A549 (cell line): ENCODE results near the gene ADCYAP1R1.

Source experiments
- CBX8 ChIP-seq: fragments of 200-600 bp; sonication (generic); IDR thresholded peaks from 2 replicates; pipeline ENCODE4 v1.6.1; 2016
- FOSL2 ChIP-seq, 2 experiments: fragments of 450-650 bp in 1 of 2; fragments of >200 bp in 1 of 2; sonication (Bioruptor Twin) in 1 of 2; formaldehyde crosslinking; IDR thresholded peaks; 2 replicates each; pipeline versions ENCODE4 v1.5.0 to v1.6.1; 2016 to 2020; ENCODE audit warnings: mild to moderate bottlenecking in 1 of 2, moderate library complexity in 1 of 2
- JUN ChIP-seq, 2 experiments: fragments of >200 bp; sonication (Bioruptor Twin); formaldehyde crosslinking; IDR thresholded peaks; 2 replicates in 1 of 2; 3 replicates in 1 of 2; pipeline ENCODE4 v1.6.1; 2016 to 2017
- POLR2A ChIP-seq: IDR thresholded peaks from 2 replicates; pipeline ENCODE4 v1.6.1; 2012; ENCODE audit warnings: mild to moderate bottlenecking, low read length
- RAD21 ChIP-seq, 2 experiments: fragments of >200 bp in 1 of 2; sonication (Bioruptor Twin) in 1 of 2; formaldehyde crosslinking in 1 of 2; IDR thresholded peaks in 1 of 2; conservative IDR thresholded peaks in 1 of 2; 2 replicates in 1 of 2; 3 replicates in 1 of 2; pipeline ENCODE4 v1.6.1; 2012 to 2018; ENCODE audit warnings: inconsistent platforms in 1 of 2
- RNF2 ChIP-seq: fragments of 200-600 bp; sonication (generic); IDR thresholded peaks from 2 replicates; pipeline ENCODE4 v1.6.1; 2016; ENCODE audit warnings: low read depth, mild to moderate bottlenecking, antibody characterized with exemption, moderate library complexity, borderline replicate concordance
- SMC3 ChIP-seq: fragments of >200 bp; sonication (Bioruptor Twin); formaldehyde crosslinking; IDR thresholded peaks from 3 replicates; pipeline ENCODE4 v1.6.1; 2018; ENCODE audit warnings: inconsistent platforms
- TF ChIP-seq, protein P1 (sequence below): fragments of >200 bp; sonication (Bioruptor Twin); formaldehyde crosslinking; IDR thresholded peaks from 3 replicates; pipeline ENCODE4 v1.5.1; 2016

DNA sequence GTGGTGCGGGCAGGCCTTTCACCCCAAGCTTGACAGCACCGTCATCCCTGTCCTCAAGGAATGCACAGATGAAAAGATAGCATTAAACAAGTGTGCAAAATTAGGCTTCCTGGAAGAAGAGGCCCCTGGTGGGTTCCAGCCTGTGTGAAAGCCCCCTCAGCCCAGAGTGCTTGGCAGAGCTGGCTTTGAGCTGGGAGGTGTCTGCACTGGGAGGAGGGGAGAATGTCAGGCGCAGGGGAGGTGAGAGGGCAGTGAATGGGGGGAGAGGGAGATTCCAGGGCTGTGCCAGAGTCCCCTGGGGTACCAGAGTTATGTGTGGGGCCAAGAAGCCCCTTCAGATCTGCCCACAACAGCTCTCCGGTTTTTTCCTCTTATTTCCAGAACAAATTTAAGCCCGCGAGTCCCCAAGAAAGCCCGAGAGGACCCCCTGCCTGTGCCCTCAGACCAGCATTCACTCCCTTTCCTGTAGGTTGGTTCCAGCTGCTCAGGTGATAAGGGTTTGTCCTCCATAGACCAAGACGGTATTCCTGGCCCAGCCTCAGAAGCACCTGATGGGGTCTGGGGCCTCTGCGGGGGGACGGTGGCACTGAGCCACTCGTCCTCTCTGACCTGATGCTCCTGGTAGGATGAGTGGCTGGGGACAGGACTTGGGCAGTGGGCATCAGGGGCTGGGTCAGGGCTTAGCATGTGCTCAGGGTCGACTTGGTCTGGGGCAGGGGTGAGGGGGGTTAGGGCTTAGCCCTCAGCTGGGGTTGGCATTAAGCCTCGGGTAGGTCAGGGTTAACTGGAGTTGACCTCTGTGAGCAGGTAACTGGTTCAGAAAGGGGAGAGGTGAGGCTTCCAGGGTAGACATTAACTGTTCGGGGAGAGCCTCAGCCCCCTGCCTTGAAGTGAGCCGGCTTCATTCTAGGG is 43.4 kb downstream of the ADCYAP1R1 start:
- TF ChIP-seq FOSL2 (IDR thresholded peaks at IDR 0.05): no peak
- TF ChIP-seq FOSL2 (CRISPR knock-in tag; IDR thresholded peaks at IDR 0.05): no peak
- no peak for TF ChIP-seq CBX8
- no peak for TF ChIP-seq POLR2A
- TF ChIP-seq, protein P1, sequence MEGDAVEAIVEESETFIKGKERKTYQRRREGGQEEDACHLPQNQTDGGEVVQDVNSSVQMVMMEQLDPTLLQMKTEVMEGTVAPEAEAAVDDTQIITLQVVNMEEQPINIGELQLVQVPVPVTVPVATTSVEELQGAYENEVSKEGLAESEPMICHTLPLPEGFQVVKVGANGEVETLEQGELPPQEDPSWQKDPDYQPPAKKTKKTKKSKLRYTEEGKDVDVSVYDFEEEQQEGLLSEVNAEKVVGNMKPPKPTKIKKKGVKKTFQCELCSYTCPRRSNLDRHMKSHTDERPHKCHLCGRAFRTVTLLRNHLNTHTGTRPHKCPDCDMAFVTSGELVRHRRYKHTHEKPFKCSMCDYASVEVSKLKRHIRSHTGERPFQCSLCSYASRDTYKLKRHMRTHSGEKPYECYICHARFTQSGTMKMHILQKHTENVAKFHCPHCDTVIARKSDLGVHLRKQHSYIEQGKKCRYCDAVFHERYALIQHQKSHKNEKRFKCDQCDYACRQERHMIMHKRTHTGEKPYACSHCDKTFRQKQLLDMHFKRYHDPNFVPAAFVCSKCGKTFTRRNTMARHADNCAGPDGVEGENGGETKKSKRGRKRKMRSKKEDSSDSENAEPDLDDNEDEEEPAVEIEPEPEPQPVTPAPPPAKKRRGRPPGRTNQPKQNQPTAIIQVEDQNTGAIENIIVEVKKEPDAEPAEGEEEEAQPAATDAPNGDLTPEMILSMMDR: no peak
- no peak for TF ChIP-seq SMC3
- no peak for TF ChIP-seq RNF2
- no peak for TF ChIP-seq JUN (IDR thresholded peaks at IDR 0.05)
- TF ChIP-seq RAD21 (conservative IDR thresholded peaks at IDR 0.05 in 1 of 2, IDR thresholded peaks at IDR 0.05 in 1 of 2): no peak
